H9 (cell line): Measurements from ENCODE around the gene DLG2. TPM values are rescaled to one million over a fixed set of nuclear protein-coding genes. Genes with fewer than 3 reads are reported as not detected.

Experiments used
- DNase-seq: peaks from one replicate; pipeline ENCODE4 v3.0.0-alpha.2; 2017
- H2AFZ ChIP-seq: one replicate; pipeline ENCODE4 v1.6.1; 2013; ENCODE audit warnings: mild to moderate bottlenecking, low read length, control low read depth, moderate library complexity
- H2AK5ac ChIP-seq: 2 replicates; pipeline ENCODE4 v1.6.1; 2013; ENCODE audit warnings: low read length, control low read depth, mixed read lengths; ENCODE audit not compliant: insufficient read length
- H2BK120ac ChIP-seq: one replicate; pipeline ENCODE4 v1.6.1; 2013; ENCODE audit warnings: low read depth, mild to moderate bottlenecking, low read length, control low read depth, inconsistent platforms; ENCODE audit not compliant: poor library complexity, severe bottlenecking
- H2BK12ac ChIP-seq: 2 replicates; pipeline ENCODE4 v1.6.1; 2013; ENCODE audit warnings: low read length, control low read depth, mixed read lengths, low read depth; ENCODE audit not compliant: insufficient read length
- H2BK15ac ChIP-seq: 2 replicates; pipeline ENCODE4 v1.6.1; 2013; ENCODE audit warnings: low read depth, low read length, control low read depth
- H2BK20ac ChIP-seq: one replicate; pipeline ENCODE4 v1.6.1; 2013; ENCODE audit warnings: low read depth, mild to moderate bottlenecking, low read length, control low read depth, inconsistent platforms; ENCODE audit not compliant: poor library complexity, severe bottlenecking
- H2BK5ac ChIP-seq: 2 replicates; pipeline ENCODE4 v1.6.1; 2013; ENCODE audit warnings: low read length, control low read depth, mixed read lengths; ENCODE audit not compliant: insufficient read length
- H3K14ac ChIP-seq: 2 replicates; pipeline ENCODE4 v1.6.1; 2013; ENCODE audit warnings: low read length, control low read depth; ENCODE audit not compliant: insufficient read depth
- H3K18ac ChIP-seq: 2 replicates; pipeline ENCODE4 v1.6.1; 2013; ENCODE audit warnings: low read depth, mild to moderate bottlenecking, mixed read lengths, low read length, control low read depth; ENCODE audit not compliant: insufficient read length
- H3K23ac ChIP-seq: 2 replicates; pipeline ENCODE4 v1.6.1; 2013; ENCODE audit warnings: low read length, control low read depth, mixed read lengths, low read depth; ENCODE audit not compliant: insufficient read length
- H3K23me2 ChIP-seq: 2 replicates; pipeline ENCODE4 v1.6.1; 2013; ENCODE audit warnings: low read depth, mild to moderate bottlenecking, mixed read lengths, low read length, control low read depth; ENCODE audit not compliant: insufficient read length, poor library complexity, severe bottlenecking
- H3K27ac ChIP-seq: 2 replicates; pipeline ENCODE4 v1.5.1; 2013; ENCODE audit warnings: low read length, control low read depth, mixed read lengths, low read depth; ENCODE audit not compliant: insufficient read length
- H3K27me3 ChIP-seq: 2 replicates; pipeline ENCODE4 v1.6.1; 2013; ENCODE audit warnings: low read length, control low read depth, inconsistent platforms; ENCODE audit not compliant: insufficient read depth
- H3K4ac ChIP-seq: 2 replicates; pipeline ENCODE4 v1.6.1; 2013; ENCODE audit warnings: low read depth, mild to moderate bottlenecking, control low read depth, inconsistent platforms, low read length, moderate library complexity
- H3K4me1 ChIP-seq: 2 replicates; pipeline ENCODE4 v1.6.1; 2013; ENCODE audit warnings: low read length, control low read depth, inconsistent platforms; ENCODE audit not compliant: insufficient read depth
- H3K4me2 ChIP-seq: 2 replicates; pipeline ENCODE4 v1.6.1; 2013; ENCODE audit warnings: low read length, control low read depth, mixed read lengths; ENCODE audit not compliant: insufficient read length, insufficient read depth
- H3K56ac ChIP-seq: 2 replicates; pipeline ENCODE4 v1.6.1; 2013; ENCODE audit warnings: low read depth, mild to moderate bottlenecking, mixed read lengths, low read length, control low read depth; ENCODE audit not compliant: insufficient read length
- H3K79me1 ChIP-seq: 2 replicates; pipeline ENCODE4 v1.6.1; 2013; ENCODE audit warnings: low read depth, mild to moderate bottlenecking, moderate library complexity, low read length, control low read depth, inconsistent platforms; ENCODE audit not compliant: insufficient read depth, poor library complexity, severe bottlenecking
- H3K79me2 ChIP-seq: 2 replicates; pipeline ENCODE4 v1.6.1; 2013; ENCODE audit warnings: low read length, control low read depth, inconsistent platforms; ENCODE audit not compliant: insufficient read depth
- H3K9ac ChIP-seq: 2 replicates; pipeline ENCODE4 v1.6.1; 2013; ENCODE audit warnings: low read length, control low read depth, mixed read lengths; ENCODE audit not compliant: insufficient read length; ENCODE audit errors: extremely low read depth
- H3K9me3 ChIP-seq: one replicate; pipeline ENCODE4 v1.6.1; 2013; ENCODE audit warnings: low read depth, low read length, inconsistent platforms; ENCODE audit not compliant: control insufficient read depth
- H3T11ph ChIP-seq: one replicate; pipeline ENCODE4 v1.6.1; 2013; ENCODE audit warnings: mild to moderate bottlenecking, low read length, control low read depth, inconsistent platforms
- H4K20me1 ChIP-seq: one replicate; pipeline ENCODE4 v1.6.1; 2013; ENCODE audit not compliant: control insufficient read depth, insufficient read length, insufficient read depth
- H4K5ac ChIP-seq: 2 replicates; pipeline ENCODE4 v1.6.1; 2013; ENCODE audit warnings: low read depth, mild to moderate bottlenecking, mixed read lengths, low read length, control low read depth; ENCODE audit not compliant: insufficient read length
- H4K8ac ChIP-seq: replicated peaks from 2 replicates; pipeline ENCODE4 v1.6.1; 2013; ENCODE audit warnings: low read length, control low read depth, mixed read lengths, low read depth; ENCODE audit not compliant: insufficient read length
- H4K91ac ChIP-seq: 2 replicates; pipeline ENCODE4 v1.6.1; 2013; ENCODE audit warnings: low read depth, mild to moderate bottlenecking, moderate library complexity, mixed read lengths, low read length, control low read depth; ENCODE audit not compliant: insufficient read length
- H3K27ac Mint-ChIP-seq, 3 experiments: 2 replicates in 2 of 3; 3 replicates in 1 of 3; pipeline ENCODE4 v1.8.0; 2020 to 2021; ENCODE audit warnings: mixed read lengths in 3 of 3, mild to moderate bottlenecking in 1 of 3, moderate library complexity in 1 of 3
- H3K27me3 Mint-ChIP-seq: 2 replicates; pipeline ENCODE4 v1.8.0; 2021; ENCODE audit warnings: low read depth, mild to moderate bottlenecking, moderate library complexity, mixed read lengths
- H3K36me3 Mint-ChIP-seq, 3 experiments: 2 replicates in 2 of 3; 3 replicates in 1 of 3; pipeline ENCODE4 v1.8.0; 2020 to 2021; ENCODE audit warnings: low read depth in 3 of 3, mixed read lengths in 3 of 3; ENCODE audit not compliant: insufficient read depth in 1 of 3
- H3K4me1 Mint-ChIP-seq, 2 experiments: 2 replicates each; pipeline ENCODE4 v1.8.0; 2020; ENCODE audit warnings: mixed read lengths in 2 of 2
- H3K4me3 Mint-ChIP-seq, 2 experiments: 2 replicates in 1 of 2; 3 replicates in 1 of 2; pipeline ENCODE4 v1.8.0; 2020 to 2021; ENCODE audit warnings: mild to moderate bottlenecking in 2 of 2, mixed read lengths in 2 of 2, moderate library complexity in 1 of 2
- H3K9me3 Mint-ChIP-seq, 2 experiments: 2 replicates in 1 of 2; 3 replicates in 1 of 2; pipeline ENCODE4 v1.8.0; 2020; ENCODE audit warnings: mild to moderate bottlenecking in 2 of 2, mixed read lengths in 2 of 2, moderate library complexity in 1 of 2
- CTCF ChIP-seq: fragments of 200-600 bp; sonication (generic); conservative IDR thresholded peaks from 3 replicates; pipeline ENCODE4 v1.8.0; 2021; ENCODE audit warnings: antibody characterized with exemption, mild to moderate bottlenecking
- WGBS: extraction: QIAGEN DNeasy Blood & Tissue Kit; methylation state at CpG from one replicate; pipeline ENCODE4 v1.1.7; 2013; ENCODE audit warnings: missing lambda C conversion rate, low lambda C conversion rate, mixed read lengths; ENCODE audit not compliant: insufficient read length; ENCODE audit errors: extremely low coverage; 5-methylcytosine and 5-hydroxymethylcytosine counted together
- total RNA-seq: library from RNA; stranded (reverse); gene quantifications from 2 replicates; pipeline ENCODE4 v1.2.1, GENCODE V29; 2021

Gene DLG2
- total RNA-seq, 1 experiment from 2014 or later: 8.0 TPM

GRCh38 chr11:84747871-84748270, 879.3 kb downstream of the DLG2 start:
- H3K4me3 Mint-ChIP-seq: no peak overlapping the region

More at GRCh38 chr11:84747871-84748270, 879.3 kb downstream of the DLG2 start:
- no peak for TF ChIP-seq CTCF
- 0 out of 4 replicates have a peak, but pooled peaks cover 0 to 5% of the 10 kb centered on the region in 2 experiments for H3K4me1 Mint-ChIP-seq
- no peaks in the 10 kb centered on the region for H3K4me1 ChIP-seq
- H3K9me3 Mint-ChIP-seq: no peaks in the 10 kb centered on the region
- no peak overlapping the region for H2BK20ac ChIP-seq
- no peak overlapping the region for H3K56ac ChIP-seq
- H4K91ac ChIP-seq: no peak overlapping the region
- no peak overlapping the region for H3K27ac Mint-ChIP-seq
- no peak overlapping the region for H2BK12ac ChIP-seq
- H4K8ac ChIP-seq: no peak overlapping the region
- H2BK120ac ChIP-seq: no peak overlapping the region
- no peaks in the 10 kb centered on the region for H4K20me1 ChIP-seq
- H3K79me1 ChIP-seq: no peaks in the 10 kb centered on the region
- no peak for DNase-seq
- H3K27me3 ChIP-seq: no peaks in the 10 kb centered on the region
- H3T11ph ChIP-seq: no peak overlapping the region
- H2AK5ac ChIP-seq: no peak overlapping the region
- no peaks in the 10 kb centered on the region for H3K27me3 Mint-ChIP-seq
- H4K5ac ChIP-seq: no peak overlapping the region
- H3K23me2 ChIP-seq: no peaks in the 10 kb centered on the region
- H3K14ac ChIP-seq: no peak overlapping the region
- H2AFZ ChIP-seq: no peak overlapping the region
- no peaks in the 10 kb centered on the region for H3K9me3 ChIP-seq
- H3K4me2 ChIP-seq: no peak overlapping the region
- no peak overlapping the region for H3K23ac ChIP-seq
- H3K36me3 Mint-ChIP-seq: no peaks in the 10 kb centered on the region
- no peak overlapping the region for H3K18ac ChIP-seq
- H2BK15ac ChIP-seq: no peak overlapping the region
- no peak overlapping the region for H3K4ac ChIP-seq
- H3K27ac ChIP-seq: no peak overlapping the region
- no peaks in the 10 kb centered on the region for H3K79me2 ChIP-seq
- H2BK5ac ChIP-seq: no peak overlapping the region
- no peak overlapping the region for H3K9ac ChIP-seq
- WGBS: no CpG with 5 or more reads among the region's 2 CpGs
